ENCODE data around the gene POGK.

- TF ChIP-seq POLR2AphosphoS5 (IDR thresholded peaks at IDR 0.05): no peak
- no peak for TF ChIP-seq EP300 (IDR thresholded peaks at IDR 0.05)
These were observed 18.7 kb downstream of the POGK start for GRCh38 chr1:166857995-166858394.
